ENCODE measurements around the gene LHX2.

LHX2 gene

DNA sequence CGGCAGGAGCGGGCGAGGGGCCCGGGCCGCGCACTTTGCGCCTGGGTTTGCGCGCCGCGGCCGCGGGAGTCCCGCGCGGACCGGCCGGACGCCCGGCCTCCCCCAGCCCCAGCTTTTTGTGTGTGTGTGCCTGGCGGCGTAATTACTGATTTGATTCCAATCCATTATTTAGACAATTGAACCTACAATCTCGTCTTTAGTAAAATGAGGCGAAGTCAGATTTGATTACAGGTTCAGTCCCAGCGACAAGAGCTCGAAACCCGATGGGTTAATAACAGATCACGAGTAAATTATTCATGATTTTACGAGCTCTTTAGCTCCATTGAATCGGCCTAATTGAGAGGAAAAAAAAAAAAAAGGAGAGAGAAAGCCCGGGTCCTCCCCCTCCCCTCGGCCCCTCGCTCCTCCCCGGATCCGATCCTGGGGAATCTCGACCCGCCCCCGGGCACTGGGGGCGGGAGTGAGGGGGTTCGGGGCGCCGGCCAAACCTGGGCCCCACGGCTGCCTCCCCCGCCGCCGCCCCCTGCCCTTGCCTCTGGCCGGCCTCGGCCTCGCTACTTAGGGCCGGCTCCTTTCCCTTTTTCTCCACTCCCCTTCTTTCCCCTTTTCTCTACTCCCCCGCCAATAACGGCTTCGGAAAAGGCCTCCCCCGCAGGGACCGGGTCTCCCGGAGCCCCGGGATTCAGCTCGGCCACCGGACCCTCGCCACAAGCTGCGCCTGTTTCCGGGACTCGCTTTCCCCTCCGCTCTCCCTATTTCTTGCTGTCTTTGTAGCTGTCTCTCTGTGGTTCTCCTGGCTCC, 6.6 kb downstream of the LHX2 start:
- no peak for DNase-seq (ENCODE audit: low read depth)
- H3K4me3 ChIP-seq (ENCODE audit: low read depth, low read length) = no peak overlapping the region
- TF ChIP-seq, protein P1, sequence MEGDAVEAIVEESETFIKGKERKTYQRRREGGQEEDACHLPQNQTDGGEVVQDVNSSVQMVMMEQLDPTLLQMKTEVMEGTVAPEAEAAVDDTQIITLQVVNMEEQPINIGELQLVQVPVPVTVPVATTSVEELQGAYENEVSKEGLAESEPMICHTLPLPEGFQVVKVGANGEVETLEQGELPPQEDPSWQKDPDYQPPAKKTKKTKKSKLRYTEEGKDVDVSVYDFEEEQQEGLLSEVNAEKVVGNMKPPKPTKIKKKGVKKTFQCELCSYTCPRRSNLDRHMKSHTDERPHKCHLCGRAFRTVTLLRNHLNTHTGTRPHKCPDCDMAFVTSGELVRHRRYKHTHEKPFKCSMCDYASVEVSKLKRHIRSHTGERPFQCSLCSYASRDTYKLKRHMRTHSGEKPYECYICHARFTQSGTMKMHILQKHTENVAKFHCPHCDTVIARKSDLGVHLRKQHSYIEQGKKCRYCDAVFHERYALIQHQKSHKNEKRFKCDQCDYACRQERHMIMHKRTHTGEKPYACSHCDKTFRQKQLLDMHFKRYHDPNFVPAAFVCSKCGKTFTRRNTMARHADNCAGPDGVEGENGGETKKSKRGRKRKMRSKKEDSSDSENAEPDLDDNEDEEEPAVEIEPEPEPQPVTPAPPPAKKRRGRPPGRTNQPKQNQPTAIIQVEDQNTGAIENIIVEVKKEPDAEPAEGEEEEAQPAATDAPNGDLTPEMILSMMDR (IDR thresholded peaks at IDR 0.05; ENCODE audit: low read depth, low read length, missing control alignments) = no peak

DNA sequence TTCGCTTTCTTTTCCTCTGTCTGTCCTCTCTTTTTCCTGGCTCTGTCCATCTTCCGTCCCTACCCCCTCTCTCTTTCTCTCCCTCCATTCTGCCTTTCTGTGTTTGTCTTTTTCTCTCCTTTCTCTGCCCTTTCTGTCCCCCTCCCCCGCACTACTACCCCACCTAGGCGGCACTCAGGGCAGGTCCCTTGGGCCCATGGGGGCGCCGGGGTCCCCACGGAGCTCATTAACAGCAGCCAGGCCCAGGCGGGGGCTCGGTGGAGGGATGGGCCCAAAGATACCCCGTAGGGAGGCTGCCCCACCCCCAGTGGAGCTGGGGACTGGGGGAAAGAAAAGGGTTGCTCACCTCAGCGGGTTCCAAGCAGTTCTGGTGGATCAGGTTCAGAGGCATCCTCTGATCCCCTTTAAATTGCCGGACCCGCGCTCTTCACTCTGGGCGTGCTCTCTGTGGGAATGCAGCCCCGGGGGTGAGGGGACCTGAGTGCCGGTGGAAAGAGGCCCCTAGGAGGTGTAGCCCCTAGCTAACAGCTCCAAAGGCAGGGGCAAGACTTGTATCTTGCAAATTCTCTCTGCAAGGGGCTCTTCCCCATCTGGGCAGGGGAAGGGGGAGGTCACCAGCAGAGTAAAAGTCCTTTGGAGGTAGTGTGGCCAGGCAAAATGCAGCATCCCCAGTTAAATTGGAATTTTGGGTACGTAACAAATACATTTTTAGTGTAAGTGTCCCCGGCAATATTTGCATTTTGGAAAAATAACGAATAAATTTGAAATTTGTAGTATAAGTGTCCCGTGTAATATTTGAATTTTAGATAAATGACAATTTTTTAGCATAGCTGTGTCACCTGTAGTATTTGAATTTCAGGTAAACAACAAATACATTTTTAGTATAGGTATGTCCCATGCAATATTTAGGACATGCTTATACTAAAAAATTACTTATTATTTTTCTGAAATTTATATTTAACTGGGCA, 7.4 kb downstream of the LHX2 start:
- TF ChIP-seq, protein P1 (IDR thresholded peaks at IDR 0.05; ENCODE audit: low read depth, low read length, missing control alignments) = no peak
- no peak for DNase-seq (ENCODE audit: low read depth)
- H3K4me3 ChIP-seq (ENCODE audit: low read depth, low read length) = no peak overlapping the region

DNA sequence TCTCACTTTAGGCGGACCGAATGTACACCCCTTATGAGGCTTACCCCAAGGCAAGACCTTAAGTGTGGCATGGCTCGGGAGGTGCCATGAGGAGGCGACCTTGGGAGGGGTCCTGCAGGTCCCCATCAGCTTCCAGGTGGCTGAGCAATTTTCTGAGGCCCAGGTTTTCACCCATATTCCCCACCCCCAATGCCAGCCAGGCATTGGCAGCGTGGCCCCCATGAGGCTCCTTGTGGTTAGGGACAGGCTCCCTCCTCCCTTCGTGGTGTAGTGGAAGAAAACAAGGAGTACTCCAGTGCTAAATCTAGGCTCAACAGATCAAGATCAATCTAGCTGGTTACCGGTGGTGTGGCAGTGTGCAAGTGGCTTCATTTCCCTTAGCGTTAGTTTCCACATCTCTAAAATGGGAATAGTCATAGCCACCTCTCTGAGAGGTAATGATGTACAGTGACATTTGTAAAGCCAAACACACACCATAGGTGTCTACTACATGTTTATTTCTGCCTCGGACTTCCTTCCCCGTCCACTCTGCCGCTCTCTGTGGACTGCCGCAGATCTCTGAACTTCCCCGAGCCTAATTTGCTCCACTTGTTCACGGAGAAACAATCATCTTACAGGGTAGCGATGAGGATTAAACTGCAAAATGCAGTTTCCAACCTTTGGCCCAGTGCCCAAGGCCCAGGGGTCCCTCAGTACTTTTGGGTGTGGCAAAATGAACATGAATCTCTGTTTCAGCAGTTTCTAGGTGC, 8.4 kb downstream of the LHX2 start:
- DNase-seq (ENCODE audit: low read depth) = no peak
- TF ChIP-seq, protein P1 (IDR thresholded peaks at IDR 0.05; ENCODE audit: low read depth, low read length, missing control alignments) = no peak
- no peak overlapping the region for H3K4me3 ChIP-seq (ENCODE audit: low read depth, low read length)

DNA sequence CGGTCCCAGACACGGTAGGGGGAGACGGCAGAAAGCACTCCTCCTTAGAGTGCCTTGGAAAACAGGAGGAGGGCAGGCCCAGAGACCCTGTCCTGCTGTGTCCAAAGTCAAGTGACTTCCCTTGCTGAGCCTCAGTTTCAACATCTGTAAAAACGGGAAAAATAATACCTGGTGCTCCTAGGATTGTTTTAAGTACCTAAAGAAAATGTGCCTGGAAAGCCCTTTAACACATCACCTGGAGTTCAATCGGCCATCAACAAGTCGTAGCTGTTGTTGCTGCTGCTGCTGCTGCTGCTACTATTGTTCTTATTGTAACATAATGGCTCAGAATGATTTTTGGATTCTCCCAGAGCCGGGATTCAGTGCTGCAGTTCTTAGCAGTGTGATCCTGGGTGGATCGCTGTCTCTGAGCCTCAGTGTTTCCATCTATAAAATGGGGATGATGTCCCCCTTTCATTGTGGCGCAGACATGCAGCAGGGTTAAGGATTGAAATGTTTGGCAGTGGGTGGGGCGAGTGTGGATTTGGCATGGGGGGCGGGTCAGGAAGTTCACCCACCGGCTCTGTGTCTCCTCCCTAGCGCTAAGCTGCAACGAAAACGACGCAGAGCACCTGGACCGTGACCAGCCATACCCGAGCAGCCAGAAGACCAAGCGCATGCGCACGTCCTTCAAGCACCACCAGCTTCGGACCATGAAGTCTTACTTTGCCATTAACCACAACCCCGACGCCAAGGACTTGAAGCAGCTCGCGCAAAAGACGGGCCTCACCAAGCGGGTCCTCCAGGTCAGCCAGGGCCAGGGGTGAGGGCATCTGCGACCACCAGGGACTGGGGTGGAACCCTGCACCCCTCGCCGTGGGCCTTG, 9.2 kb downstream of the LHX2 start:
- TF ChIP-seq, protein P1 (IDR thresholded peaks at IDR 0.05; ENCODE audit: low read depth, low read length, missing control alignments) = no peak
- H3K4me3 ChIP-seq (ENCODE audit: low read depth, low read length) = no peak overlapping the region
- peak; percentile 44 for DNase-seq (ENCODE audit: low read depth)

DNA sequence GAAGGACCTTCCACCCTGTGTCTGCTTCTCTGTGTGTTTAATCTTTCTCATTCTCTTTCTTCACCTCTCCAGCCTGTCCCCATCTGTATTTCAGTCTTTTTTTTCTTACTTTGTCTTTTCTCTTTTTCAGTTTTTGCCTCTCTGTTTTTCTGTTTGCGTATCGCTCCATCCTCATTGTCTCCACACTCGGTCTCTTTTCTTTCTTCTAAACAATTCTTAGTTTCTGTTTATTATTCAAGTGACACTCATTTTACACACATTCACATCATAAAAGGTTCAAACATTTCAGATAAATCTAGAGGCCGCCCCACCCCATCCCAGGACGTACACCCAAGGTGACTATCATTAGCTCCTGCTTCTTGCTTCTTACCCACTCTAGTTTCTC, 9.8 kb downstream of the LHX2 start:
- H3K4me3 ChIP-seq (ENCODE audit: low read depth, low read length) = no peak overlapping the region
- no peak for DNase-seq (ENCODE audit: low read depth)
- TF ChIP-seq, protein P1 (IDR thresholded peaks at IDR 0.05; ENCODE audit: low read depth, low read length, missing control alignments) = no peak
